HG03025 (cell line): ENCODE data around the gene SMYD3.
"Not testable (repeated sequence)": the region's sequence is repeated elsewhere in the genome, so short reads cannot be mapped to it uniquely, and the experiment has no call there.

Source experiments
- ATAC-seq: cut with Tn5 transposase; IDR thresholded peaks from one replicate; pipeline ENCODE4 v1.9.1; 2021; ENCODE audit warnings: mild to moderate bottlenecking, moderate library complexity; ENCODE audit not compliant: unreplicated experiment, low FRiP score

Gene SMYD3

DNA sequence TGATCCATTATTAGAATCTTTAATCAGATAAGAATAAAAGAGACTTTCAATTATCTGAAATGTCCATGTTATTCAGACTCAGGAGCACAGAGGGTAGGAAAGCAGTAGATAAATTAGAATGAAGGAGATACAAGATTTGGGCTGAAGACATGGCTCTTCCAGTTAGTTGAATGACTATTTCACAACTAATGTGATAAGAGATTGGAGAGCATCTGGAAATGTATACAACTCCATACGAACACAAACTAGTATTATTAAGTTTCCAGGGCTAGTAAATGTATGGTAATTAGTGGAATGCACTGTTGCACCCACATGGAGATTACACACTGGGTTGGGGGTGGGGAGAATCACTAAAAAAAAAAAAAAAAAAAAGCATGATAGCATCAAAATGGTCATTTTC is 734.3 kb downstream of the SMYD3 start:
- ATAC-seq, result no peak

- ATAC-seq, result no peak
Observed at GRCh38 chr1:245772325-245772724, 734.8 kb downstream of the SMYD3 start.

DNA sequence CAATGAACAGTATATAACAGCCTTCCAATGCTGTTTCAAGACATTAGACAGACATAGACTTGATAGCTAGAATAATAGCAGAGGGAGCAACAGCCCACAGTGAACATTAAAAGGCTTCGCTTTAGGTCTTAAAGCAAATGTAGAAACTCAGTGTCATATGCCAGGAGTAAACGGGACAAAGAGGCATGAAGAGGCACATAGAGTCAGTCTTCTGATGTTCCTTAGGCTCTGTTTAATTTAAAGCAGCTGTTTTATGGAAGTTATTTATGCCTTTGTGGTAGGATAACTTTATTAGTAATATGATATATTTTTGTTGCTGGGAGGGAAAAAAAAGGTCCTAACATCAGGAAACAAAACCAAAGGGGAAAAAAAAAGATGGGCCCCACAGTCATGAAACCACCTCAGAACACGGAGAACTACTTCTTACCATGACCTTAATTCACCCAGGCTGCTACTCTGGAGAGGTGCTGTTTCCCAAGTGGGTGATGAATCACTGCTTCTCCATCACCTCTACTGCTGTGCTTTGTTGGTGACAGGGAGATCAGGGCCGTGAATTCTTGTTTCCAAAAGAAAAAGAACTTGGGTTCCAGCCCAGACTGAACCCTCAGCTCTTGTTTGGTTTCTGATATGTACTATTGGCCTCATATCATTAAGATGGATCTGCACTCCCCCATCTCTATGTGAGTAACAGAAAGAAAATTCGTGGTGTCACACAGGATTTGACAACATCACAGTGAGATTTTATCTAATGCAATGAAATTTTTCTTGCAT is 735.4 kb downstream of the SMYD3 start:
- no peak for ATAC-seq

GRCh38 chr1:245770156-245770555 is 736.9 kb downstream of the SMYD3 start:
- no peak for ATAC-seq

DNA sequence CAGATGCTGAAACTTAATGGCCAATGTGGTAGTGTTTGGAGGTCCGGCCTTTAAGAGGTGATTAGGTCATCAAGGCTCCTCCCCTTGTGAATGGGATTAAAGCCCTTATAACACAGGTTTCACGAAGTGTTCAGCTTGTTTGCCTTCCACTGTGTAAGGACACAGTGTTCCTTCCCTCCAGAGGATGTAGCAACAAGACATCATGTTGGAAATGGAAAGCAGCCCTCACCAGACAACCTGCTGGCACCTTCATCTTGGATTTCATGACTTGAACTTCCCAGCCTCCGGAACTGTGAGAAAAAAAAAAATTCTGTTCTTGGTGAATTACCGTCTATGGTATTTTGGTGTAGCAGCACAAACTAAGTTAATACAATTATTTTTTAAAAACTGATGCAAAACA is 738.5 kb downstream of the SMYD3 start:
- no peak for ATAC-seq

DNA sequence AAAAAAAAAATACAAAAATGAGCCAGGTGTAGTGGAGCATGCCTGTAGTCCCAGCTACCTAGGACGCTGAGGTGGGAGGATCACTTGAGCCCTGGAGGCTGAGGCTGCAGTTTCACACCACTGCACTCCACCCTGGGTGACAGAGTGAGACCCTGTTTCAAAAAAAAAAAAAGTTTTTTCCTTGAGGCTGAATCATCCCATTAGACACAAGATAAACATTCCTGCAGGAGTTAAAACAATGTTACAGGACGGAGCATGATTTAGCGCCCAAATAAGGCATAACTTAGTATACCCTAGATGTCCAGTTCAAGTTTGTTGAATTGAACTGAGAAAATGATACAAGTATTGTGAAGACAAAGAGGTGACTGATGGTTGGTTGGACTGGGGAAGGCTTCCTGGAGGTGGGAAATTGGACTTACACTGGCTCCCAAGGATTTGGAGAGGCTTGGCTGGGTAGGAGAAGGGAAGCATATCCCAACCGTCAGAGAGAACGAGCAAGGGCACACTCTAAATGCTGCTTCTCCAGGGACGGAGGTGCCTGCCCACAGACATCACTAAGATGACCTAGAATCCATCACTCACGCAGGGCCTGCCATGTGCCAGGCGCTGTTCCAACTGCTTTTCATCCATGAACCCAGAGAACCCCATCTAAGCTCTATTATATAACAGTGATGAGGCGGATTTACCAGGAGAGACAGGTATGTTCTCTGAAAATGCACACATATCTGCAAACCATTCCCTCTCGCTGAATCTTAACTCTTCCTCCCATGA is 741.7 kb downstream of the SMYD3 start:
- ATAC-seq, result no peak

- no peak for ATAC-seq
Observed at GRCh38 chr1:245763873-245764331, 743.2 kb downstream of the SMYD3 start.

DNA sequence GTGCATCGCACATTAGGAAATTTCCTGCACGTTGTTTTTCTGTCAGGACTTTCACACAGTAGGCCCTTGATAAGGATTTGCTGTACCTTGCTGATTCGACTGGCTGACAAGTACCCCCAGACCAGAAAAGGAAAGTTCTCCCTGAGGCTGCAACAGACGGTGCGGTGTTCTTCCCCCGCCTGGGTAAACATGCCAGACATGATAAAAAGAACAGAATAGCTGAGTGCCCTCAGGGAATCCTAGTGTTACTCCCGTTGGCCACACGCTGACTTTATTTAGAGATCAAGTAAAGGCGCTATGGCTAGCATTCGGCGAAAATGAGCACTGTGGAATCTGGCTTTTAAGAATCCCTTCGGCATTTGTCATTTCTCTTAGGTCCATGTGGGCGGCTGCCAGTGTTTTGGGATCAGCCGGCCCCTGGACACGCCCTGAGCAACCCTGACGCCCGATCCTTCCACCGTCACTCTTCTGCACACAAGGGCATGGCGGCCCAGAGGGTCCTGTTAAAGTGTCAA is 744.6 kb downstream of the SMYD3 start:
- ATAC-seq, result no peak

DNA sequence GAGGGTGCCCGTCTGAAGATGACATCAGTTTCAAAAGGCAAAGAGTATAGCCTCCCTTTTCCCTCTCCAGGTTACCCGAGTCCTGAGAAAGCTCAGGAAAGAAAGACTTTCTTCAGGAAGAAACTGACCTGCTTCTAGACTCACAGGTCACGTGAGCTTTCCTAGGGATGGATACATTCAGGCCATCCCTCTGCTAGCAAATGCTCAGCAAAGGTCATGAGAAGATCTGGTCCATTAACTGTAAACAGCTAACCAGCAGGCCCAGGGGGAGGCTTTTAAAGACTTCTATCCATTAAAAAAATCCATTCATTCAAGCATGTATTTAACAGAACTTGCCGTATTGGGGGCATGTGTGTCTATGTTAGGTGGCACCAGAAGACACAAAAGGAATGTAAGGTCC is 746.8 kb downstream of the SMYD3 start:
- no peak for ATAC-seq

GRCh38 chr1:245754463-245754961 is 752.6 kb downstream of the SMYD3 start:
- ATAC-seq, result peak; percentile 49

DNA sequence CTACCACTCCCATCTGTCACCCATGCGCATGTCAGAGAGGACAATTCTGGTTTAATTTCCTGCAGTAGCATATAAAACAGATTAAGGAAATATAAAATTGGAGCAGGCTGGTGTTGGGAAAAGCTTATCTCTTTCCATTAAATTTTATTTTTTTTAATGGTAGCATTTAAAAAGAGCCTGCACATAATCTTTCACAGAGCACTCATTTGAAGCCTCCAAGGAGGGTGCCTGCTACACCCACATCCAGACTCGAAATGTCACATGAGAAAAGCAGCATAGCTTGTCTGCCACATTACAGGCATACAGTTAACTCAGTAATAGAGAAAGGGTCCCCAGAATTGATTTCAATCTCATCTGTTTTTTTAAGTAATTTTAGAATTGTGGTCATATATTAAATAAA is 753.3 kb downstream of the SMYD3 start:
- no peak for ATAC-seq

- no peak for ATAC-seq
Observed at GRCh38 chr1:245752561-245752960, 754.5 kb downstream of the SMYD3 start.

DNA sequence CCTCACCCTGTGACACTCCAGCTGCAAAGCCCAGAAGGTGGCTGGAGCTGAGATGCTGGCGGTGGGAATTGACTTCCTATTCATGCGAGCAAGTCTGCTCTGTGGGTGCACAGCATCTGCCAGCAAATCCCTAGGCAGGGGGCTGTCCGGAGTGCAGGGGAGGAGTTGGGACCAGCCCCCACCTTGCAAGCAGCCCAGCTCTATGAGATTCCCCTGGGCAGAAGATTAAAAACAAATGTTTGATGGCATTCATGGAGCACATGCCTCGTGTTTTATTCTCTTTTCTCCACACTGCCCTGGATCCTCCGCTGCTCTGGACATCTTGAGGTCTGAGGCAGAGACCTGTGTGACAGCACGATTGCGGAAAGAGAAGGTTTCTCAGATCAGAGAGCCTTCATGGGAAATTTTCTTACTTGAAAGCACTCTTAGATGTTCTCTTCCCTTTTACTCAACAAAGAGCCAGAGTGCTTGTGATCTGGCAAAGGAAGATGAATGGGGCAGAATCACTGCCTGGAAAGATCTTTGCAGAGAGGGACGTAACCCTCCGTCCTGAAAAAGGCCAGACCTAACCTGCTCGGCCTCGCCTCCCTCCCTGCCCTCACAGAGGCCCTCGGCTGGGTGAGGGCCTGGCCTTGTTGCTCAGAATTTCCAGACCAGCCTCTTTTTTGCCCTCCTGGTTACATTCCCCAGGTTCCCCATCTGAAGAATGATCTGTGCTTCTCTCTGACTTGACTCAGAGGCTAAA is 755.2 kb downstream of the SMYD3 start:
- ATAC-seq, result no peak

DNA sequence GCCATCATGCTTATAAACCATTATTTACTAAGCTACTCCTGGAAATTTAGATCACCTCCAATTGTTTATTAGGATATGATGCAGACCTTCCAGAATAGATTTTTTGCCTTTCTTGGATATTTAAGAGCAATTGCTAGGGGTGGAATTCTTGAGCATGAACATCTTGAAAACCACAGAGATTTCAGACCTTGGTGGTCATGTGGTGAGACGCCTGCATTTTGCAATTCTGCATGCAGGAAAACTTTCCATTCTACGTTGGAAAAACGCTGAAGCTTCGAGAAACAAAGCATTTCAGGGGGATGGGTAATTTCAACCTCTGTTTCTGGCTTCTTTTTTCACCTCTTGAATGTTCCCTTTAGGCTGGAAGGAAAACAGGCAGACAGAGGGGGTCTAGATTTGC is 756.0 kb downstream of the SMYD3 start:
- ATAC-seq, result no peak

GRCh38 chr1:245750261-245750660 is 756.8 kb downstream of the SMYD3 start:
- ATAC-seq, result no peak

DNA sequence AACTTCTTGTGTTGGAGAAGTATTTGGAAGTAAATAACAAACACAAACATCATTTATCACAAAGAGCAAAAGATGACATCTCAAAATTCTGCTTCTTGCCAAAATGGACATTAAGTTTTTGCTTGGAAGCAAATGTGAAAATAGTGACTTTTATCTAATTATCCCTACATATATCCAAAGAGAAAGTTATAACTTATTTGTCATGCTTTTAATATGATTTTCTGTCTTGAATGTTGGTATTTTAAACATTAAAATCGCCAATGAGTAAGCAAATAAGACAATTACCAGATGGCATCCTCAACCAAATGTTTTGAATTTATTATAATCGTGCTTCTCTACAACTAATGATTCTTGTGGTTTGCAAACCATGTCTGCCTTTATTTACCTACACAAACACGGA is 758.0 kb downstream of the SMYD3 start:
- ATAC-seq, result no peak

- no peak for ATAC-seq
Observed at GRCh38 chr1:245748646-245749045, 758.4 kb downstream of the SMYD3 start.

- ATAC-seq, result no peak
Observed at GRCh38 chr1:245748240-245748639, 758.8 kb downstream of the SMYD3 start.

DNA sequence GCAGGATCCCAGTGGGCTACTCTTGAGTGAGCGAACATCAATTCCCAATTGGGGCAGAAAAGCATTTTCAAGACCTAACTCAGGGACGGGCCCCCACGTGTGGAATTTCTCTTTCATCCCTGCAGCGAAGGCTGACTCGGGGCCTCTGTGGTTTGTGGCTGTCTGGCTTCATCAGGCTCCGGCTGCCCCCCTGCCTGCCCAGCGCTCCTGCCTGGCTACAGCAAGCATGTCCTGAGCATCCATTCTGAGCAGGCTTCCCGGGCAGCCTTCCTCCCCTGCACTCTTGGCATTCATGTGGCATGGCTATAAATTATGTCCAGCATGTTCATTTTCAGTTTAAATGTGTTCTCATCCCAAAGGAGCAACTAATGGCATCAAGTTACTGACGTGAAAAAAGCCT is 764.2 kb downstream of the SMYD3 start:
- no peak for ATAC-seq

- not testable (repeated sequence) for ATAC-seq
Observed at GRCh38 chr1:245740336-245740735, 766.7 kb downstream of the SMYD3 start.

DNA sequence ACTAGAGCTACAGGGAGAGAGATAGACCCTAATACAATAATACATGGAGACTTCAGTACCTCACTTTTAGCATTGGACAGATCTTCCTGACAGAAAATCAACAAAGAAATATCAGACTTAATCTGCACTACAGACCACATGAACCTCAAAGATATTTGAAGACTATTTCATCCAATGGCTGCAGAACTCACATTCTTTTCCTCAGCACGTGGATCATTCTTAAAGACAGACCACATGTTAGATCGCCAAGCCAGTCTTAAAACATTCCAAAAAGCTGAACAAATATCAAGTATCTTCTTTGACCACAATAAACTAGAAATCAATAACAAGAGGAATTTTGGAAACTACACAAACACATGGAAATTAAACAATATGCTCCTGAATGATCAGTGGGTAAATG is 776.3 kb downstream of the SMYD3 start:
- ATAC-seq, result no peak
